NCI-H2107 (cell line): ENCODE measurements around the gene CHD6.

Experiments used
- DNase-seq: peaks from one replicate; lab custom pipeline; 2025; lab: John Stamatoyannopoulos, UW

Gene CHD6

GRCh38 chr20:41425180-41425884, 192.8 kb downstream of the CHD6 start:
- DNase-seq = no peak

GRCh38 chr20:41424546-41424945, 193.6 kb downstream of the CHD6 start:
- DNase-seq = no peak

GRCh38 chr20:41424011-41424410, 194.2 kb downstream of the CHD6 start:
- DNase-seq = no peak

- no peak for DNase-seq
Observed at GRCh38 chr20:41422953-41423352, 195.2 kb downstream of the CHD6 start.

GRCh38 chr20:41418739-41419293, 199.4 kb downstream of the CHD6 start:
- no peak for DNase-seq

- no peak for DNase-seq
Observed at GRCh38 chr20:41418031-41418430, 200.1 kb downstream of the CHD6 start.

GRCh38 chr20:41415191-41415590, 203.0 kb downstream of the CHD6 start:
- no peak for DNase-seq

- DNase-seq = no peak
Observed at GRCh38 chr20:41413169-41413568, 205.0 kb downstream of the CHD6 start.

- no peak for DNase-seq
Observed at GRCh38 chr20:41412324-41413120, 205.7 kb downstream of the CHD6 start.

- no peak for DNase-seq
Observed at GRCh38 chr20:41411391-41411847, 206.8 kb downstream of the CHD6 start.

GRCh38 chr20:41408986-41409385, 209.2 kb downstream of the CHD6 start:
- no peak for DNase-seq

- no peak for DNase-seq
Observed at GRCh38 chr20:41408156-41408794, 209.9 kb downstream of the CHD6 start.

- DNase-seq = no peak
Observed at GRCh38 chr20:41407607-41408006, 210.6 kb downstream of the CHD6 start.

GRCh38 chr20:41406896-41407444, 211.2 kb downstream of the CHD6 start:
- DNase-seq = no peak

- DNase-seq = no peak
Observed at GRCh38 chr20:41406353-41406752, 211.8 kb downstream of the CHD6 start.

- no peak for DNase-seq
Observed at GRCh38 chr20:41405436-41405835, 212.7 kb downstream of the CHD6 start.

- no peak for DNase-seq
Observed at GRCh38 chr20:41403604-41404003, 214.6 kb downstream of the CHD6 start.

GRCh38 chr20:41398408-41398807, 219.8 kb downstream of the CHD6 start:
- no peak for DNase-seq

GRCh38 chr20:41395667-41396664, 222.2 kb downstream of the CHD6 start:
- DNase-seq = no peak

- no peak for DNase-seq
Observed at GRCh38 chr20:41394931-41395666, 223.1 kb downstream of the CHD6 start.
